OCI-LY1 (cell line): Measurements from ENCODE around the gene IFT27.

Source experiments
- H2AFZ ChIP-seq: fragments of 200-600 bp; sonication (generic), shearing (Covaris generic); 2 replicates; pipeline ENCODE4 v1.6.0; 2014; ENCODE audit warnings: antibody characterized with exemption, mild to moderate bottlenecking, low read length
- H3F3A ChIP-seq: fragments of 200-600 bp; sonication (generic), shearing (Covaris generic); 2 replicates; pipeline ENCODE4 v1.6.0; 2014; ENCODE audit warnings: mild to moderate bottlenecking, antibody characterized with exemption, low read length, moderate library complexity; ENCODE audit not compliant: insufficient read depth
- H3K27ac ChIP-seq: fragments of 200-600 bp; sonication (generic); 2 replicates; pipeline ENCODE4 v1.5.1; 2014; ENCODE audit warnings: low read length, mixed run types, mild to moderate bottlenecking, low read depth; ENCODE audit not compliant: poor library complexity, severe bottlenecking
- H3K27me3 ChIP-seq: fragments of 200-600 bp; sonication (generic); 2 replicates; pipeline ENCODE4 v1.6.0; 2014; ENCODE audit warnings: antibody characterized with exemption, mild to moderate bottlenecking, low read length, moderate library complexity; ENCODE audit not compliant: insufficient read depth
- H3K36me3 ChIP-seq: fragments of 200-600 bp; sonication (generic); 2 replicates; pipeline ENCODE4 v1.6.1; 2014; ENCODE audit warnings: mild to moderate bottlenecking, antibody characterized with exemption, low read length, moderate library complexity, mixed read lengths; ENCODE audit not compliant: insufficient read depth
- H3K4me1 ChIP-seq: fragments of 200-600 bp; sonication (generic); 2 replicates; pipeline ENCODE4 v1.5.1; 2014; ENCODE audit warnings: mild to moderate bottlenecking, low read length, moderate library complexity; ENCODE audit not compliant: insufficient read depth, severe bottlenecking
- H3K4me2 ChIP-seq: fragments of 200-600 bp; sonication (generic), shearing (Covaris generic); 2 replicates; pipeline ENCODE4 v1.6.1; 2014; ENCODE audit warnings: low read length
- H3K4me3 ChIP-seq: fragments of 200-600 bp; sonication (generic); 2 replicates; pipeline ENCODE4 v1.5.1; 2014; ENCODE audit warnings: low read length, low read depth, mild to moderate bottlenecking, mixed read lengths; ENCODE audit not compliant: poor library complexity, severe bottlenecking
- H3K79me2 ChIP-seq: fragments of 200-600 bp; shearing (Covaris generic); 2 replicates; pipeline ENCODE4 v1.6.1; 2016; ENCODE audit warnings: mixed run types, low read length, mixed read lengths; ENCODE audit not compliant: insufficient read depth
- H3K9ac ChIP-seq: fragments of 200-600 bp; sonication (generic), shearing (Covaris generic); 2 replicates; pipeline ENCODE4 v1.6.1; 2014; ENCODE audit warnings: mild to moderate bottlenecking, low read length, mixed read lengths
- H3K9me2 ChIP-seq: fragments of 200-600 bp; sonication (generic), shearing (Covaris generic); 2 replicates; pipeline ENCODE4 v1.6.1; 2014; ENCODE audit warnings: low read depth, mild to moderate bottlenecking, low read length, mixed read lengths
- H3K9me3 ChIP-seq: fragments of 200-600 bp; shearing (Covaris generic); 2 replicates; pipeline ENCODE4 v1.6.1; 2014; ENCODE audit warnings: low read length, mixed read lengths
- H4K20me1 ChIP-seq: fragments of 200-600 bp; sonication (generic), shearing (Covaris generic); 2 replicates; pipeline ENCODE4 v1.6.0; 2016; ENCODE audit warnings: mild to moderate bottlenecking, low read length; ENCODE audit not compliant: insufficient read depth
- EZH2 ChIP-seq: fragments of 200-600 bp; sonication (generic), shearing (Covaris generic); IDR thresholded peaks from 2 replicates; pipeline ENCODE4 v1.8.0; 2017; ENCODE audit warnings: borderline replicate concordance, mixed run types, mild to moderate bottlenecking, antibody characterized with exemption, low read length, moderate library complexity, mixed read lengths
- TF ChIP-seq, protein P1 (sequence below): fragments of 200-600 bp; sonication (generic), shearing (Covaris generic); IDR thresholded peaks from 2 replicates; pipeline ENCODE4 v1.5.1; 2017; ENCODE audit warnings: mild to moderate bottlenecking, antibody characterized with exemption, low read length, moderate library complexity, mixed read lengths

Gene IFT27

DNA sequence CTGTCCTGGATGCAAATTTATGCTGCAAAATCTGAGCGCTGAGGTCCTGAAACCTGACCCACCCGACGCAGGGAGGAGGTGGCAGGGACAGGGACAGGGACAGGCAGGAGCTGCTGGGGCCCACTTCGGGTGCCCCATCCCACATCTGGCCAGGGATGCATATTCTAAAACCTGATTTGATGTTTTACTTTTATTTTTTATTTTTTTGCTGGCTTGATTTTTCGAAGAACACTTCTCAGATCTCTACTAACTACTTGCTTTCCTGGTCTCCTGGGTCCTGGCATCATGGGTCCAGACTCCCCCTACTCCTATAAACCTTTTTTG, 41.6 kb upstream of the IFT27 start:
- no peaks in the 10 kb centered on the region for H3F3A ChIP-seq
- H4K20me1 ChIP-seq = no peaks in the 10 kb centered on the region
- no peak overlapping the region for H3K9ac ChIP-seq
- no peak for TF ChIP-seq EZH2
- TF ChIP-seq, protein P1, sequence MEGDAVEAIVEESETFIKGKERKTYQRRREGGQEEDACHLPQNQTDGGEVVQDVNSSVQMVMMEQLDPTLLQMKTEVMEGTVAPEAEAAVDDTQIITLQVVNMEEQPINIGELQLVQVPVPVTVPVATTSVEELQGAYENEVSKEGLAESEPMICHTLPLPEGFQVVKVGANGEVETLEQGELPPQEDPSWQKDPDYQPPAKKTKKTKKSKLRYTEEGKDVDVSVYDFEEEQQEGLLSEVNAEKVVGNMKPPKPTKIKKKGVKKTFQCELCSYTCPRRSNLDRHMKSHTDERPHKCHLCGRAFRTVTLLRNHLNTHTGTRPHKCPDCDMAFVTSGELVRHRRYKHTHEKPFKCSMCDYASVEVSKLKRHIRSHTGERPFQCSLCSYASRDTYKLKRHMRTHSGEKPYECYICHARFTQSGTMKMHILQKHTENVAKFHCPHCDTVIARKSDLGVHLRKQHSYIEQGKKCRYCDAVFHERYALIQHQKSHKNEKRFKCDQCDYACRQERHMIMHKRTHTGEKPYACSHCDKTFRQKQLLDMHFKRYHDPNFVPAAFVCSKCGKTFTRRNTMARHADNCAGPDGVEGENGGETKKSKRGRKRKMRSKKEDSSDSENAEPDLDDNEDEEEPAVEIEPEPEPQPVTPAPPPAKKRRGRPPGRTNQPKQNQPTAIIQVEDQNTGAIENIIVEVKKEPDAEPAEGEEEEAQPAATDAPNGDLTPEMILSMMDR = no peak
- 0 out of 2 replicates have a peak, but pooled peaks cover 6% of the 10 kb centered on the region for H3K27me3 ChIP-seq
- no peaks in the 10 kb centered on the region for H3K9me2 ChIP-seq
- H3K4me3 ChIP-seq = no peak overlapping the region
- no peak overlapping the region for H3K4me2 ChIP-seq
- no peaks in the 10 kb centered on the region for H3K79me2 ChIP-seq
- no peaks in the 10 kb centered on the region for H3K4me1 ChIP-seq
- H3K9me3 ChIP-seq = no peaks in the 10 kb centered on the region
- H3K27ac ChIP-seq = no peak overlapping the region
- H3K36me3 ChIP-seq = no peaks in the 10 kb centered on the region
- no peak overlapping the region for H2AFZ ChIP-seq

DNA sequence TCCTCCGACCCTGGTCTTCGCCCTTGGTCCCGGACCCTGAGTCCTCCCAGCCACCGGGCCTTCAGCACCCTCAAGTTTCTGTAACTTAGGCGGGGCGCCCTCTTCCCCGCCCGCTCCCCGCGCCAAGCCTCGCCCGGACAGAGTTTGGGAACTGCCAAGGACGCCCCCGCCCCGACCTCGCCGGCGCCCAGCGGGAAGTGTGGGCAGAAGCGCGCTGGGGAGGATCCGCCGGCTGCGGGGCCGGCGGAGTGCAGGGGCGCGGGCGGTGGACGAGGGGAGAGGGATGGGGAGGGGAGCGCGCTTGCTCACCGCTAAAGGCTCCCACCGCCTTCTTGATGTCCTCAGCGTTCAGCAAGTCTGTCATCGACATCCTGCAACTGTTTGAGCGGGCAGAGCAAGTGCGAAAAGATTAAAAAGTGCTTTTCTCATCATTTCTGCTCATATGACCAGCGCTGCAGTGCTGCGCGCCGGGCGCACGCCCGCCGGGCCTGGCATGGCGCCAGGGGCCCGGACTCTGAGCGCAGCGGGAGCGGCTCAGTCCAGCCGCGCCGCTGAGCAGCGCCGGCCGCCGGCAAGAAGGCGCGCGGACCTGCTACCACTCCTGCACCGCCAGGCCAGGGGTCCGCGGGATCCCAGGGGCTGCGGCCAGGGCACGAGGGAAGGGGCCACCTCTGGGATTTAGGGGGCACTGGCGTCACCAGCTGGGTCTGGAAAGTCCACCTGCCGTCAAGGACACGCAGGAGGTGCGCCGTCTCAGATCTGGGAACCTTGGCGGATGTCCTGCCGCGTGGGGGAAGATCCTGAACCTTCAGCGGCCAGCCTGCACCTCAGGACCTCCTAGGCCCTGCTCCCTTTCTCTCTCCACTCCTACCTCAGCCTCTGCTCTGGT, 41.0 kb upstream of the IFT27 start, which contains the start of gene PVALB:
TSS of gene PVALB (minus strand) at position 400 of the 889 bp plus-strand sequence. CDS start at position 370, 30 bp downstream.
- Histone ChIP-seq H3K36me3 (no peaks in the 10 kb centered on the region), H3K9me2 (no peaks in the 10 kb centered on the region), H3K79me2 (no peaks in the 10 kb centered on the region), H4K20me1 (no peaks in the 10 kb centered on the region), H3K9ac (no peak within 1 kb of the TSS), H3K4me1 (no peaks in the 10 kb centered on the region), H3K27me3 (0 out of 2 replicates have a peak, but pooled peaks cover 6% of the 10 kb centered on the region), H3K27ac (no peak within 1 kb of the TSS), H3K9me3 (no peaks in the 10 kb centered on the region), H2AFZ (no peak within 1 kb of the TSS), H3K4me2 (no peak within 1 kb of the TSS), H3K4me3 (no peak within 1 kb of the TSS), H3F3A (no peaks in the 10 kb centered on the region)
- TF ChIP-seq, protein P1 = no peak
- TF ChIP-seq EZH2 = no peak

DNA sequence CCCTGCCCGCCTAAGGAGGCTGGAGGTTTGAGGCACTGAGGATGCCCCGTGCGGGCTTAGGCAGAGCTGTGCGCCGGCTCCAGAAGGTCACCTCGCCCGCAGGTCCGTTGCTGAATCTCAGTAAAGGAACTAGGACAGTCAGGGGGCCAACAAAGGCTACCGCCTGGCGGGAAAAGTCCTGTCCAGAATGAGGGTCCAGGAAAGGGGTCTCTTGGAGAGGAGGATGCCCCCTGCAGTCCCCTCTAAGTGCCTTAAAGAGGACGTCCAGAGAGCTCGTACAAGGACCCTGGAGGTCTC, 40.4 kb upstream of the IFT27 start:
- Histone ChIP-seq H3K27ac (no peak overlapping the region), H4K20me1 (no peaks in the 10 kb centered on the region), H3K79me2 (no peaks in the 10 kb centered on the region), H3K9ac (no peak overlapping the region), H3K4me2 (no peak overlapping the region), H3K36me3 (no peaks in the 10 kb centered on the region), H2AFZ (no peak overlapping the region), H3K27me3 (0 out of 2 replicates have a peak, but pooled peaks cover 6% of the 10 kb centered on the region), H3K4me1 (no peaks in the 10 kb centered on the region), H3K9me2 (no peaks in the 10 kb centered on the region), H3F3A (no peaks in the 10 kb centered on the region), H3K4me3 (no peak overlapping the region), H3K9me3 (no peaks in the 10 kb centered on the region)
- TF ChIP-seq EZH2 = no peak
- TF ChIP-seq, protein P1 = no peak
